ENCODE measurements around the gene SETSIP. TPM values are rescaled to one million over a fixed set of nuclear protein-coding genes. Genes with fewer than 3 reads are reported as not detected.

The SETSIP gene
- polyA plus RNA-seq, 1 experiment: 0.52 TPM

- Histone ChIP-seq H3K27me3 (ENCODE audit: control insufficient read depth, insufficient read depth, low read length) (no peaks in the 10 kb centered on the region), H3K4me3 (ENCODE audit: low read depth, low read length) (no peak overlapping the region), H3K27ac (ENCODE audit: low read depth, low read length) (no peak overlapping the region), H3K9me3 (ENCODE audit: control insufficient read depth, insufficient read depth, low read length) (no peaks in the 10 kb centered on the region)
- CTCF ChIA-PET: interaction anchor here (0.6 kb wide), 1 partner anchor 594 kb away, joined by 3 read pairs; no protein-coding TSS in a partner anchor
- POLR2A ChIA-PET: no interaction called here
- TF ChIP-seq CTCF (IDR thresholded peaks at IDR 0.05; ENCODE audit: low read depth, low read length): no peak
- DNase-seq (ENCODE audit: low read depth, low spot score): no peak
Measured at GRCh38 chr1:92105546-92106081, 30.4 kb upstream of the SETSIP start.

- DNase-seq (ENCODE audit: low read depth, low spot score): no peak
- POLR2A ChIA-PET: interaction anchor here (0.6 kb wide), 1 partner anchor 65 kb away, joined by 3 read pairs; no protein-coding TSS in a partner anchor
- no peaks in the 10 kb centered on the region for H3K9me3 ChIP-seq (ENCODE audit: control insufficient read depth, insufficient read depth, low read length)
- no peak for TF ChIP-seq CTCF (IDR thresholded peaks at IDR 0.05; ENCODE audit: low read depth, low read length)
- H3K27me3 ChIP-seq (ENCODE audit: control insufficient read depth, insufficient read depth, low read length): no peaks in the 10 kb centered on the region
- no peak overlapping the region for H3K27ac ChIP-seq (ENCODE audit: low read depth, low read length)
- CTCF ChIA-PET: no interaction called here
- H3K4me3 ChIP-seq (ENCODE audit: low read depth, low read length): no peak overlapping the region
Measured at GRCh38 chr1:92096317-92096716, 21.1 kb upstream of the SETSIP start.

- H3K27me3 ChIP-seq (ENCODE audit: control insufficient read depth, insufficient read depth, low read length): no peaks in the 10 kb centered on the region
- DNase-seq (ENCODE audit: low read depth, low spot score): no peak
- no peaks in the 10 kb centered on the region for H3K9me3 ChIP-seq (ENCODE audit: control insufficient read depth, insufficient read depth, low read length)
- TF ChIP-seq CTCF (IDR thresholded peaks at IDR 0.05; ENCODE audit: low read depth, low read length): no peak
- ChIA-PET POLR2A (no interaction called here), CTCF (no interaction called here)
- no peak overlapping the region for H3K4me3 ChIP-seq (ENCODE audit: low read depth, low read length)
- H3K27ac ChIP-seq (ENCODE audit: low read depth, low read length): no peak overlapping the region
Measured at GRCh38 chr1:92095874-92096273, 20.7 kb upstream of the SETSIP start.

- H3K27me3 ChIP-seq (ENCODE audit: control insufficient read depth, insufficient read depth, low read length): no peaks in the 10 kb centered on the region
- POLR2A ChIA-PET: no interaction called here
- H3K27ac ChIP-seq (ENCODE audit: low read depth, low read length): no peak overlapping the region
- TF ChIP-seq CTCF (IDR thresholded peaks at IDR 0.05; ENCODE audit: low read depth, low read length): no peak
- no peak for DNase-seq (ENCODE audit: low read depth, low spot score)
- H3K9me3 ChIP-seq (ENCODE audit: control insufficient read depth, insufficient read depth, low read length): no peaks in the 10 kb centered on the region
- H3K4me3 ChIP-seq (ENCODE audit: low read depth, low read length): no peak overlapping the region
- CTCF ChIA-PET: no interaction called here
Measured at GRCh38 chr1:92094595-92094994, 19.4 kb upstream of the SETSIP start.

- no peak for TF ChIP-seq CTCF (IDR thresholded peaks at IDR 0.05; ENCODE audit: low read depth, low read length)
- POLR2A ChIA-PET: no interaction called here
- no peaks in the 10 kb centered on the region for H3K27me3 ChIP-seq (ENCODE audit: control insufficient read depth, insufficient read depth, low read length)
- no peak for DNase-seq (ENCODE audit: low read depth, low spot score)
- H3K27ac ChIP-seq (ENCODE audit: low read depth, low read length): no peak overlapping the region
- H3K9me3 ChIP-seq (ENCODE audit: control insufficient read depth, insufficient read depth, low read length): no peaks in the 10 kb centered on the region
- CTCF ChIA-PET: no interaction called here
- no peak overlapping the region for H3K4me3 ChIP-seq (ENCODE audit: low read depth, low read length)
Measured at GRCh38 chr1:92094090-92094489, 18.9 kb upstream of the SETSIP start.
